ENCODE results near the gene CYP2C8.

GRCh38 chr10:95039281-95039680 lies 30.0 kb downstream of the CYP2C8 start:
- TF ChIP-seq CTCF (IDR thresholded peaks at IDR 0.05): no peak
- no peak for TF ChIP-seq POLR2A (IDR thresholded peaks at IDR 0.05)

Measured in transverse colon (tissue), 3 donors.